COLO668 (cell line): ENCODE results near the gene MSN.
"Not testable (repeated sequence)": the region's sequence is repeated elsewhere in the genome, so short reads cannot be mapped to it uniquely, and the experiment has no call there.

Experiments
- DNase-seq: peaks from one replicate; lab custom pipeline; 2025; ENCODE audit not compliant: unreplicated experiment; lab: John Stamatoyannopoulos, UW

The MSN gene

DNA sequence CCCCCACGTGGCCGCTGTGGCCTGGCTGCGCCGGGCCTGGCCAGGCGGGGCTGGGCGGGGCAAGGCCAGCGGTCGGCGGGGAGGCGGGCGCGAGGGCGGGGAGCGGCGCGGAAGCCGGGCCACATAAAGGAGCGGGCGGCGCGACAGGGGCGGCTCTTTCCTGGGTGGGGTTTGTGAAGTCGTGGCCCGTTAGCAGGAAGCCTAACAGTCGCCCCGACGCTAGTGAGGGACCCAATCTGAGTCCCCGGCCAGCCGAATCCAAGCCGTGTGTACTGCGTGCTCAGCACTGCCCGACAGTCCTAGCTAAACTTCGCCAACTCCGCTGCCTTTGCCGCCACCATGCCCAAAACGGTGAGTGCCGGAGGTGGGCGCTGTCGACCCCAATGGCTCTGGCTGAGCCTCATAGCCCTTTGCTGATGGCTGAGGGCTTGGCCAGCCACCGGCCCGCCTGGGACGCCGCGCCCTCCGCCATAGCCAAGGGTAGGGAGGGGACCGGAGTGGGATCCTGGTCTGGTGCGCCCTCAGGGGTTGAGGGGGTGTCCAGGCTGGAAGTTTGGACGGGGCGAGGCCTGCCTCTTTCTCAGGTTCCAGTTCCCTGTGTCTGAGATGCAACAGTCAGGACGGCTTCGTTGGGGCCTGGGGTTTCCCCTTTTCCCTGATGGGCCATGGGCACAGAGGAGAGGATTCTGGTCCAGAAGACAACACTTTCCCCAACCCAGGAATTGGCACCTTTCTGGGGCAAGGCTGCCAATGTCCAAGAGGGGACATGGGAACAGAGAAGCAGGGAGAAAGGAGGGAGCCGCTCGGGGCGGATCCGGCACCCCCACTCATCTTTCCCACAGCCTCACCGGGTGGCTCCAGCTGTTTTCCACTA lies at the start of gene MSN:
Gene MSN (plus strand): TSS at position 152 of the 874 bp plus-strand sequence. CDS start 188 bp downstream, at position 340.
- DNase-seq = no peak

DNA sequence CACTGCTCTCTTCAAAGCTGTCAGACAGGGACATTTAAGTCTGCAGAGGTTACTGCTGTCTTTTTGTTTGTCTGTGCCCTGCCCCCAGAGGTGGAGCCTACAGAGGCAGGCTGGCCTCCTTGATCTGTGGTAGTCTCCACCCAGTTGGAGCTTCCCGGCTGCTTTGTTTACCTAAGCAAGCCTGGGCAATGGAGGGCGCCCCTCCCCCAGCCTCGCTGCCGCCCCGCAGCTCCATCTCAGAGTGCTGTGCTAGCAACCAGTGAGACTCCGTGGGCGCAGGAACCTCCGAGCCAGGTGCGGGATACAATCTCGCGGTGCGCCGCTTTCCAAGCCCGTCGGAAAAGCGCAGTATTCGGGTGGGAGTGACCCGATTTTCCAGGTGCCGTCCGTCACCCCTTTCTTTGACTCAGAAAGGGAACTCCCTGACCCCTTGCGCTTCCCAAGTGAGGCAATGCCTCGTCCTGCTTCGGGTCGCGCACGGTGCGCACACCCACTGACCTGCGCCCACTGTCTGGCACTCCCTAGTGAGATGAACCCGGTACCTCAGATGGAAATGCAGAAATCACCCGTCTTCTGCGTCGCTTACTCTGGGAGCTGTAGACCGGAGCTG lies 47.3 kb upstream of the MSN start:
- DNase-seq = not testable (repeated sequence)

DNA sequence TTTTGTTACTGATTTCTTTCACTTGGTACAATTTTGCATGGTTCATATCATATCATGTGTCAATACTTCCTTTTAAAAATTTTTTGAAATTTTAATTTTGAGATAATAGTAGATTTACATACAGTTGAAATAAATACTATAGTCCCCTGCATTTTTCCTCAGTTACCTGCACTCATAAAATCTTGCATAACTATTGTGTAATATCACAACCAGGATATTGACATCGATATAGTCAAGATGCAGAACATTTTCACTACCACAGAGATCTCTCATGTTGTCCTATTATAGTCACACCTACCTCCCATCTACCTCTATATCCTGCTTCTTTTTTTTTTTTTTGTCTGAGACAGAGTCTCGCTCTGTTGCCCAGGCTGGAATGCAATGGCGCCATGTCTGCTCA lies 36.7 kb upstream of the MSN start:
- no peak for DNase-seq

DNA sequence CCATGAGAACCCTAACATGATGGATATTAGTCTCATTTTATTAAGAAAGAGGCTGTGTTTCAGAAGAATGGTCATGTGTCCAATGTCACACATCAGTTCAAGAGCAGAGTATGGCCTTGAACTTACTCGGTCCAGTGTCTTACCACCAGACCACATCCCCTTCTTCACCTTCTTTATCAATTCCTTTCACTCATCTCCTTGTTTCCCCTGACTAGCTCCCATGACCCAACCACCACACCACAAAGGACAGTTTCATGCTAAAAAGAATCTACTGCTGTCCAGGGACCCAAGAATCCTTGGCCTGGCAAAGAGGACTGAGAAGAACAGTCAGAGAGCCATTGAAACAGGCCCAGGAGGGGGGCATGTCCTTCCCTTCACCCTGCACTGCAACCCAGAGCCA lies 33.6 kb upstream of the MSN start:
- DNase-seq = no peak

DNA sequence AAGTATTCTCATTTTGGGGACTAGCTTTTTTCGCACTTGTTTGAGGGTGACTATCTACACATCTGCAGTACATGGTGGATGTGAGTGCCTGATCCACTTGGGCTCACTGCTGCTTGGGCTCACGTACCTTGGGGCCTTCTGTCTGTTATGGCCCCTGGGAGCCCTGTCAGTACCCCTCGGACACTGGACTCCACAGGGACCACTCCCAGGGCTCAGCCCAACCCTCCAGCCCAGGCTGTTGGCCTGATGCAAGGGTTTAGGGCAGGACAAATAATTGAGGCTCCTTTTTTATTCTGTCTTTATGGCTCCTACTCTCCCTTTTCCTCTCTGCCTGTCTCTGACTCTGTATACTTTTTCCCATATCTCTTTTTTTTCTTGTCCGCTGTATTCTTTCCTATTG lies 32.7 kb upstream of the MSN start:
- no peak for DNase-seq

DNA sequence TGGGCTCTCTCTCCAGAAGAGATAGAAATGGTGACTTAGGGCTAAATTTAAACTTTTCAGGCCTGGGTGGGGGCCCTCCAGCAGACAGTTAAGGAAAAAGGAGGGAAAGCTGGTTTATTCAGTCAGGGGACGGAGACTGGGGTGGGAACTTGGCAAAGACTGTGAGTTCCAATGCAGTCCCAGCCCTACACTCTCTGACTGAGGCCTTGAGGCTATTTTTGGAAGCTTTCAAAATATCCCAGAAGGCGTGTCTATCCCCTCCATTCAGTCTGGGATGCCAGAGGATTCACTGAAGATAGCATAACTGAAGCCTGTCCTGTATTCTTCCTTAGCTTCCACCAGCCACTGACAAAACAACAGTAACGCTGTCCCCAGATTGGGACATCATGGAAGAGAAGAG lies 32.1 kb upstream of the MSN start:
- DNase-seq = no peak

DNA sequence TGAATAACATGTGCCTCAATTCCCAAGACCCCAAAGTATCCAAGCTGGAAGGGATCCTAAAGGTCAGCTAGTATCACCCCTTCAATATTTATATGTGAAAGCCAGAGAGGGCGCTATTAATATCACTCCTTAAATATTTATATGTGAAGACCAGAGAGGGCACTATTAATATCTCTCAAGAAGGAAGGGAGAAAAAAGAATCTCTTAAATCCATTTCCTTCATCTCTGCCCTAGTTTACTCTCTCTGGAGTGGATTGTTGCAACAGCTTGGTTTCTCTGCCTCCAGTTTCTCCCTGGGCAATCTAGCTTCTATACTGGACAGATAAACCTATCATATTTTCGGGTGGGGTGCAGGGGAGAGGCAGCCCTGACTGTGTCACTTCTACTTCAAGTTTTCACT lies 31.6 kb upstream of the MSN start:
- no peak for DNase-seq

DNA sequence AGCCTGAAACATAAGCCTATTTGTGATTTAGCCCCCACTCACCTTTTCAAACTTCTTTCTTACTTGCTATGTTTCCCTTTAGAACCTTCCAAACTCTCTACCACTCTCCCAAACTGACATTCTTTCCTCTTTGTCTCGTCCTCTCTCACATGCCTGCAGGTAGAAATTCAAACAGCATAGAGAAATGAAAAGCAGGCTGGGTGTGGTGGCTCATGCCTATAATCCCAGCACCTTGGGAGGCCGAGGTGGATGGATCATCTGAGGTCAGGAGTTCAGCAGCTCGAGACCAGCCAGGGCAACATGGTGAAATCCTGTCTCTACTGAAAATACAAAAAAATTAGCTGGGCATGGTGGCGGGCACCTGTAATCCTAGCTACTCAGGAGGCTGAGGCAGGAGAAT lies 31.2 kb upstream of the MSN start:
- not testable (repeated sequence) for DNase-seq

DNA sequence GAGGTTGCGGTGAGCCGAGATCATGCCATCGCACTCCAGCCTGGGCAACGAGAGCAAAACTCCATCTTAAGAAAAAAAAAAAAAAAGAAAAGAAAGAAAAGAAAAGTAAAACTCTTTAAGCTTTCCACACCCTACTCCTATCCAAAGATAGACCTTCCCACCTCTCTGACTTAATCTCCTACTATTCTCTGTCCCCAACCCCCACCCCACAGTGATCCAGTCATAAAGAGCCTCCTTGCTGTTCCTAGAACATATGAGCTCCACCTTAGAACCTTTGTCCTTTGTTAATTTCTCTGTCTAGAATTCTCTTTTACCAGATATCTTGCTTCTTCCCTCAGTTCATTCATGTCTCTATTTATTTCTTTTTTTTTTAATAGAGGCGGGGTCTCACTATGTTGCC lies 30.1 kb upstream of the MSN start:
- no peak for DNase-seq

DNA sequence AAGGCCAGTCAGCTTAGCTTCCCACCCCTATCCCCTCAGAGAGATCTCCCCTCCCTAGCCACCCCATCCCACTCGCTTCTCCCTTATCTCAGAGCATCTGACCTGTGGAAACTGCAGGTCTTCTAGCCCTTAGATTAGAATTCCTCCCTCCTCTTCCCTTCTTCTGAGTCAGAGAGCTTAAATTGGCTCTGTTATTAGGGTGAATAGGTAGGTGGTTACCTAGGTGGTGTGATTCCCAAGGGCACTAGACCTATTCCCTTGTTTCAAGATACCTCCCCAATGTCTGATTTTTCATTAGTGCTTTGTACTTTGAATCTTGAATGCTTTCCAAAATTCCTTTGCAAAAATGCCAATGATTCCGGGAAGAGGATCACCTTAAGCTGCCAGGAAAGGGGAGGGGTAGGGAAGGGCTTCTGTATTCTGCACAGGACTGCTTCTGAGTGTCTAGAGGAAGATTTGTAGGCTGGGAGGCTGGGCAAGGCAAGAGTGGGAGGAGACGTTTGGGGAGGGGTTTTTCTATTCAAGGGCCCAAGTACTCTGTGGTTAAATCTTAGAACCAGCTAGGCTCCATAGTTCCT lies 24.5 kb upstream of the MSN start:
- DNase-seq = no peak

DNA sequence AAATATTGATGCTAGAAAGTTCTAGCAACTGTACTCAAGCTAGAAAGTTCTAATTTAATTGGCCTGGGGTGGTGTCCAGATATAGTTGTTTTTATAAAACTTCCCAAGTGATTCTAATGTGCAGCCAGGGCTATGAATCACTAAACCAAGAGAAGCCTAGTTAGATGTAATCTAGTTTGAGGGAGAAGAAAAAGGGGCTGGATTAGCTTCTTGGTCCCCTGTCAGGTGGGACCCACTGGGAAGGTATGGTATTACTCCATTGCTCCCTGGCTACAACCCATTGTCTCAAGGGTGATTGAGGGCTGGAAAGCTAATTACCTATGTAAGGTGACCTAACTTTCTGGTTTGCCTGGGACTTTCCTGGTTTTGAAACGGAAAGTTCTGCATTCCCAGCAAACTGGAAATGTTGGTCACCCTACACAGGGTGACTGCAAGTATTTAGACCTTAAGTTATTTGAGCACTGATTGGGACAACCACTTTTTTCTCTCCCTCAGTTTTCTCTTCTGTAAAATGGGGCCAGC lies 23.9 kb upstream of the MSN start:
- no peak for DNase-seq

DNA sequence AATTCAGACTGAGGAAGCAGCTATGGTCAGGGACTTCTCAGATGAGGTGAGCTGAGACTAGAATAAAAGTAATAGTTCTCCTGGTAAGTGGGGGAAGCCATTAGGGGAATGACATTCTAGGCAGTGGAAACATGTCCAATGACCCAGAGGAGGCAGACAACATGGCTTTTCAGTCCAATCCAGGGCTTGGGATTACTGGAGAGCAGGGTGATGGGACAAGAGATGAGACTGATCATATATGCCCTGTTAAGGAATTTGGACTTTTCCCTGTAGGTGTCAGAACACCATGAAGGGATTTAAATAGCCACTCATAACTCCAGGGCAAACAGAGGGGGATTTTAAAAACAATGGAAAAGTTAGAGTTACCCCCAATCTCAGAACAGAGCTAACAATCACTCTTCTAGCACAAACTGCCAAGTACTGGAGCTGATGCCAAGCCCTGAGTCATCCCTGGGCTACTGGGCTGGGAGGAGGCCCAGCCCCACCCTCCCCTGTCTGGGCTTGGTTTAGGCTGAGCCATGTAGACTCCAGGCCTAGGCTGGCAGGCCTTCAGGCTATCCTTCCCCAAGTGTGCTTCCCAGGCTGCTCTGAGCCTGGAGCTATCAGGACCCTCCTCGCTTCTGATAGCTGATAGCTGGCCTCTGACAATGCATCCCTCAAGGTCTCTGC lies 22.7 kb upstream of the MSN start:
- no peak for DNase-seq

DNA sequence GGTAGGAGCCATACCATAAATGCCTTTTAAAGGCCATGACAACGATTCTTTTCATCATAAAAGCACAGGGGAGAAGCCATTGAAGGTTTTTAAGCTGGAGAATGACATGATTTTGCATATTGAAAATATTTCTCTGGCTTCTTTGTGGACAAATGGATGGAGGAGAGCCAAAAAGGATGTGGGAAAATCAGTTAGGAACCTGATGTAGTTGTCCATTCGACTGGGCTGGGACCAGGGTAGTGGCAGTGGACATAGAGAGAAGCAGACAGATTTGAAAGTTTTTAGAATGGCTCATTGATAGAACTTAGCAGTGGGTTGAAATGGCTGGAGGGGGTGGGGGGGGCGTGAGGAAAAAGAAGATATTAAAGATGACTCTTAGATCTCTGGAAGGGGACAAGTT lies 19.7 kb upstream of the MSN start:
- DNase-seq = no peak

DNA sequence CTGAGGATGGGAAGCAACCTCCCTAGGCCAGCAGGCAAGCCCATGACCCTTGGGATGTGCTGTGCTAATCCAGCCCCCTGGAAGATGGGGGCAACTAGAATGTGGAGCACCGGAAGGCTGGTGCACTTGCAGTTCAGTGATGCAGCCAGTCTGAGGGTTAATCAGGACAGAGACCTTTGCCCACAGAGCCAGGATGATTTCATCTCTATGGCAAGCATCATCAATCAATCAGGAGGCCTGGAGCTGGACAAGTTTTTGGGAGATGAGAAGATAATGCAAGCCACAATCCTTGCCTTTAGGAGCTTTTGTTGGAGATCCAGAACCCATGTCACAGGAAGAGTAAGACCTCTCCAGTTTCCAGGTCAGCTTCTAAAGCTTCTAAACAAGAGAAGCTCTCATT lies 15.4 kb upstream of the MSN start:
- DNase-seq = no peak

DNA sequence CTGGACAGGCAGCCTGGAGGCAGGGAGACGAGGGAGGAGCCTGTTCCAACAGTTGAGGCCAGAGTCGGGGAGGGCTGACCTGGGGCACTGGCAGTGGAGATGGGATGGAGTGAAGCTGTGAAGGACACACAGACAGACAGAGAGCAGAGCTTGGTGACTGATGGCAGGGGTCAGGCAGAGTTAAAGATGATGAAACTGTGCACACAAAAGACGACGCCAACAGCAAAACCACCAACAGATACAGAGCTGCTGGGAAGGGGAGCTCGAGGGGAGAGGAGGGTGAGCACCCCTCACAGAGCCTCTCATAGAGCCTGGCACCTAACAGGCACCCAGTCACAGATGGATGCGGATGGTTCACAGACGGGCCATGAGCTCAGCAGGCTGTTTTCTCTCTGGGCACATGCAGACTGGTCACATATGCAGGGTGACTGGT lies 10.4 kb upstream of the MSN start:
- DNase-seq = not testable (repeated sequence)

DNA sequence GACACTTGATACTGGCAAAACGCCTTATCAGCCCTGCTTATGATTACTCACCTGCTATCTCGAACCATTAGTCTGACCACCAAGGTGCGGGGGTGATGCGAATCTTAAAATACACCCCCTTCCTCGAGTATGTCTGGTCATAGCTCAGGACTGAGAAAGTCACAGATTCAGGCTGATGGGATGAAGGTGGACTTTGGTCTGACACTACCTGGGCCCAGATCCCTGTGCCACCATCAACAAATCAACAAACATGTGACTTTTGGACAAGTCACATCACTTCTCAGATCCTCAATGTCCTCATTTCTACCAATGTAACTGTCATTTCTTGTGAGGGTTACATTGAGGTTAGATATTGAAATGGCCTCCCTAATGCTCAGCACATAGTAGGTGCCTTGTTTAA lies 9.8 kb upstream of the MSN start:
- DNase-seq = no peak

DNA sequence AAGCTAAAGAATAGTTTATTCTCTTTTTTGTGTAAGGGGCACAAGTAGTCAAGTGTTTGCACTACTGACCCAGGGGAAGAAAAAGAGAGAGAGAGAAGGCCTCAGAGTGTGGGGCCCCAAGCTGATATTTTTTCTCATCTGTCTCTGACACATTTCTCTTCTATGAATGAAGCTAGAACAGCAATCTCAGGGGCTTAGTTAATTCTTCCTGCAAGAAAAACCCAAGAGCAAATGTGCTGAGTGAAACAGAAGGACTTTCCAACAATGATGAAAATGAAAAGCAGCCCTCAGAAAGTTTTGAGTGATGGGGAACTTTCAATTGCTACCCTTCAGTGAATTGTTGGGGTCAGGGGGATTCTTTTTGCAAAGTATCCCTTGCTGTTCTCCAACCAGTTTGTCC lies 9.2 kb upstream of the MSN start:
- no peak for DNase-seq

DNA sequence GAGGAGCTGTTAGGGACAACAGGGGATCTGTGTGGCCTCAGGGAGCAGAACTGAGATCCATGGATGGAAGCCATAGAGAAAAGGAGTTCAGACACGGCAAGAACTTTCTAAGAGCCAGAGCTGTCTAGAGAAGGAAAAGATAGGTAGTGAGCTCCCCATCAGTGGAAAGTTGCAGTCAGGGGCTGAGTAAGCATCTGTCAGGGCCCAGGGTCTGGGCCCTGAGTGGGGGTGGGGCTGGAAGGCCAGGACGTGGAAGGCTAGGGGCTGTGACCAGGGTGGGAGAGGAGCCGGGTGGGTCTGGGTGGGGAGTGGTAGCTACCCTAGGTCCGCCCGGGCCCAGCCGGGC lies 324 bp upstream of the MSN start:
- no peak for DNase-seq

DNA sequence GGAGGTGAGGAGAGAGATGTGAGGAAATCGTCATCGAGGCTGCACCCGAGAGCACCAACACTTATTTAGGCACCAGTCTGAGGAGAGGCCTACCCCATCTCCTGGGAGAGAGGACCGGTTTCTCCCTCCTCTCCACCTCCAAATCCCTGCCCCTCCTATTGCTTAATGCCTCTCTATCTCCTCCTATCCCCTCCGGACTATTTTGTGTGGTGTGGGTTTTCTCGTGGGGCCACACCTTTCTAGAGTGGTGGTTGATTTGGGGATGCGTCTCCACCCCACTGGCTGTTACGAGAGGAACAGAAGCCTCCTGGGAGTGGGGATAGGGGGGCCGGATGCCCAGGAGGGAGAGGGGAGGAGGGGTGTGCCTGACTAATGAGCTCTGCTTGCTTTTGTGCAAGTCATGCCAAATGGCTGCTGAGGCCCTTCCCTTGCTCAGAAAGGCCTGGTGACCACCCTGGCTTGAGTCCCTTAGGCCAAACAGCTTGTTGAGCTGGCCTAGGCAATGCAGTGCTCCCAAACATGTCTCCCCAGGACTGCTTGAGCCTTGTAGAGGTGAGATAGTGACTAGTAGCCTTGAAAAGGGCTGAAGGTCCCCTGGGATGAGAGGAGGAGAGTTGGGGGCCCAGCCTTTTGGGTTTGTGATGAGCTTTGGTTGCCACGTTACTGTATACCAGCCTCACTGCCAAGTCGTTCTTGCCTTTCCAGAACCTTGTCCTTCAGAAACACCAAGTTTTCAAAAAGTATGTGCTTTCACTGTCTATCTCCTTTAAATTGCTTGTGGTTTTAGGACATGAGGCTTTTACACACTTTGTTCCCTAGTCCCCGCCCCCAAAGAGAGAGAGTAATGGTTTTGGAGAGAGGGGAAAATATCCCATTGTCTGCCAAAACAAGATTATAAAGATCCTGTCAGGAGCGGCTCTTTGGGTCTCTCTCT lies 1.2 kb downstream of the MSN start:
- DNase-seq = no peak

DNA sequence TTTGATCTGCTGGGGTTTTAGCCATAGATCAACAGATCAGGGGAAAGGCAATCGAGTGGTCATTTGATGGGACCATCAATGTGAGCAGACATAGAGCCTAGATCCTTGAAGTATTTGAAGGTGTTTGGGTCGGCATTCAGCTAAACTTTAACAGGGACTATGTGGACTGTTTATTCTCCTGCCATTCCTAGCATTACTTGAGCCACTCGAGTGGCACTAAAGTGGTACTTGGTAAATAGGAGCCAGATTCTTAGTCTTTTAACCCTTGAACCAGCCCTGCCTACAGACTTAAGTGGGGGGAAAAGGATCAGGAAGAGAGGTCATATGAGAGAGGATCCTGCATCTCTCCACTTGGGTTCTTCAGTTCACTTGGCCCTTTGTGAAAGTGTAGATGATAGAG lies 3.8 kb downstream of the MSN start:
- DNase-seq = no peak

DNA sequence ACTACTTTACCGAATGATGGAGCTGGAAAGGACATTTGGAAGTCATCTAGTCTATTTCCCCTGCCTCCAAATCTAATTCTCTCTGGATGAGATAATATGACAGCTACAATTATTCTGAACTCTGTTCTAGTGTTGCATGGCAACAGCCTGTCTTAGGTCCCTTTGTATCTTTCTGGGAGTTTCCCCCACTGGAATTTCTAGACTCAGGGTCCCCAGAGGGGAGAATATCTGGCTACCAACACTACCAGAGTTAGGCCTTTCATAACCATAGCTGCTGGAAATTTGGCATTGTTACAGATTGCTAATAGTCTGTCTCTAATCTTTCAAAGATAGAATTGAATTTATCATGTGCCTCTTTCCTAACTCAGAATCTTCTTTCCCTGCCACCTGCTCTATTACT lies 4.5 kb downstream of the MSN start:
- no peak for DNase-seq
